ENCODE results near the gene ATG14. TPM values are rescaled to one million over a fixed set of nuclear protein-coding genes. Genes with fewer than 3 reads are reported as not detected.

Gene ATG14
- total and polyA plus RNA-seq, 2 donors (not counting 1 experiment from before 2014, with no cell fraction given): 7.2 to 15.5 TPM

- peaks cover 43 to 47% of the 10 kb centered on the region in 2 donors for H3K4me1 ChIP-seq (ENCODE audit: control insufficient read depth in 2 of 2, insufficient read depth in 2 of 2, low read length in 2 of 2)
- intact Hi-C loops (cut with micrococcal nuclease): no loop called here
- Mint-ChIP-seq H3K4me3 (no peak overlapping the region), H3K27ac (no peak overlapping the region), H3K27me3 (no peaks in the 10 kb centered on the region), H3K9me3 (ENCODE audit: insufficient read depth) (no peaks in the 10 kb centered on the region), H3K4me1 (peaks cover 68% of the 10 kb centered on the region)
- no peak overlapping the region for H3K27ac ChIP-seq (ENCODE audit: low read length in 2 of 2)
- H3K4me3 ChIP-seq (ENCODE audit: control extremely low read depth in 1 of 5, extremely low read depth in 1 of 5, insufficient read depth in 1 of 5, low read depth in 2 of 5, low read length in 4 of 5): no peak overlapping the region
- DNase-seq (no peak), ATAC-seq (ENCODE audit: low read depth) (no peak)
- peaks cover 63% of the 10 kb centered on the region for H3K79me2 ChIP-seq (ENCODE audit: control insufficient read depth, insufficient read depth, low read length)
- no peak overlapping the region for H2AFZ ChIP-seq (ENCODE audit: insufficient read depth, low read depth, low read length, poor library complexity, severe bottlenecking)
- WGBS (ENCODE audit: insufficient coverage): 100% methylated on average over 1 of the region's 6 CpGs
- ChIA-PET POLR2A (no interaction called here), CTCF (no interaction called here)
- H4K20me1 ChIP-seq (ENCODE audit: control insufficient read depth, insufficient read depth, low read length, poor library complexity, severe bottlenecking): no peaks in the 10 kb centered on the region
- H3K36me3 ChIP-seq (replicated peaks in 1 of 2; ENCODE audit: control extremely low read depth in 1 of 2, control insufficient read depth in 1 of 2, extremely low read depth in 1 of 2, insufficient read depth in 2 of 2, low read length in 1 of 2): no peaks in the 10 kb centered on the region
- H3K4me2 ChIP-seq (replicated peaks; ENCODE audit: low read depth, low read length, poor library complexity, severe bottlenecking): no peak overlapping the region
- H3K9me3 ChIP-seq (ENCODE audit: control extremely low read depth in 1 of 3, control insufficient read depth in 2 of 3, insufficient read depth in 1 of 3, low read length in 2 of 3): no peaks in the 10 kb centered on the region
- H3K27me3 ChIP-seq (replicated peaks in 1 of 4; ENCODE audit: control extremely low read depth in 1 of 4, control insufficient read depth in 3 of 4, insufficient read depth in 4 of 4, low read length in 3 of 4): no peaks in the 10 kb centered on the region
- TF ChIP-seq EZH2 (IDR thresholded peaks at IDR 0.05; ENCODE audit: borderline replicate concordance, insufficient read depth, low read depth, low read length, poor library complexity, severe bottlenecking): no peak
- no peak for TF ChIP-seq CTCF (IDR thresholded peaks at IDR 0.05)
- no peak overlapping the region for H3K9ac ChIP-seq (ENCODE audit: low read length)
Observed at GRCh38 chr14:55329999-55330710, 81.5 kb downstream of the ATG14 start.

- DNase-seq: no peak
- Mint-ChIP-seq H3K4me3 (no peak overlapping the region), H3K27me3 (no peaks in the 10 kb centered on the region), H3K27ac (peak overlapping the region; percentile 2), H3K9me3 (ENCODE audit: insufficient read depth) (no peaks in the 10 kb centered on the region), H3K4me1 (peaks cover 50% of the 10 kb centered on the region)
- Histone ChIP-seq H3K4me1 (ENCODE audit: control insufficient read depth in 2 of 2, insufficient read depth in 2 of 2, low read length in 2 of 2) (peaks cover 24 to 30% of the 10 kb centered on the region in 2 donors), H3K27me3 (replicated peaks in 1 of 4; ENCODE audit: control extremely low read depth in 1 of 4, control insufficient read depth in 3 of 4, insufficient read depth in 4 of 4, low read length in 3 of 4) (no peaks in the 10 kb centered on the region), H3K9me3 (ENCODE audit: control extremely low read depth in 1 of 3, control insufficient read depth in 2 of 3, insufficient read depth in 1 of 3, low read length in 2 of 3) (no peaks in the 10 kb centered on the region), H4K20me1 (ENCODE audit: control insufficient read depth, insufficient read depth, low read length, poor library complexity, severe bottlenecking) (no peaks in the 10 kb centered on the region), H3K79me2 (ENCODE audit: control insufficient read depth, insufficient read depth, low read length) (peaks cover 60% of the 10 kb centered on the region), H3K4me2 (replicated peaks; ENCODE audit: low read depth, low read length, poor library complexity, severe bottlenecking) (no peak overlapping the region), H2AFZ (ENCODE audit: insufficient read depth, low read depth, low read length, poor library complexity, severe bottlenecking) (no peak overlapping the region), H3K27ac (ENCODE audit: low read length in 2 of 2) (no peak overlapping the region), H3K36me3 (replicated peaks in 1 of 2; ENCODE audit: control extremely low read depth in 1 of 2, control insufficient read depth in 1 of 2, extremely low read depth in 1 of 2, insufficient read depth in 2 of 2, low read length in 1 of 2) (no peaks in the 10 kb centered on the region), H3K9ac (ENCODE audit: low read length) (no peak overlapping the region), H3K4me3 (ENCODE audit: control extremely low read depth in 1 of 5, extremely low read depth in 1 of 5, insufficient read depth in 1 of 5, low read depth in 2 of 5, low read length in 4 of 5) (no peak overlapping the region)
- 100% methylated on average over 1 of the region's 3 CpGs for WGBS (ENCODE audit: insufficient coverage)
- TF ChIP-seq EZH2 (IDR thresholded peaks at IDR 0.05; ENCODE audit: borderline replicate concordance, insufficient read depth, low read depth, low read length, poor library complexity, severe bottlenecking) (no peak), CTCF (IDR thresholded peaks at IDR 0.05) (no peak)
- ATAC-seq (ENCODE audit: low read depth): no peak
- ChIA-PET CTCF (no interaction called here), POLR2A (no interaction called here)
- intact Hi-C loops (cut with micrococcal nuclease): no loop called here
Observed at GRCh38 chr14:55328317-55328716, 83.3 kb downstream of the ATG14 start.
